HG03432 (cell line): ENCODE data around the gene SYT17.
"Not testable (repeated sequence)": the region's sequence is repeated elsewhere in the genome, so short reads cannot be mapped to it uniquely, and the experiment has no call there.

ENCODE experiments used
- ATAC-seq: cut with Tn5 transposase; IDR thresholded peaks from one replicate; pipeline ENCODE4 v1.9.1; 2021; ENCODE audit warnings: mild to moderate bottlenecking, moderate library complexity; ENCODE audit not compliant: unreplicated experiment

Gene SYT17

GRCh38 chr16:19173059-19173458, 5.0 kb downstream of the SYT17 start:
- no peak for ATAC-seq

GRCh38 chr16:19173649-19174383, 5.8 kb downstream of the SYT17 start:
- no peak for ATAC-seq

GRCh38 chr16:19174478-19174877, 6.4 kb downstream of the SYT17 start:
- no peak for ATAC-seq

- ATAC-seq, result no peak
These were observed 7.6 kb downstream of the SYT17 start for GRCh38 chr16:19175492-19176262.

- no peak for ATAC-seq
These were observed 9.2 kb downstream of the SYT17 start for GRCh38 chr16:19177111-19177739.

- no peak for ATAC-seq
These were observed 11.8 kb downstream of the SYT17 start for GRCh38 chr16:19179546-19180490.

- no peak for ATAC-seq
These were observed 12.7 kb downstream of the SYT17 start for GRCh38 chr16:19180741-19181140.

- ATAC-seq, result no peak
These were observed 14.4 kb downstream of the SYT17 start for GRCh38 chr16:19182481-19182880.

GRCh38 chr16:19183187-19183586, 15.1 kb downstream of the SYT17 start:
- no peak for ATAC-seq

GRCh38 chr16:19184823-19185509, 16.9 kb downstream of the SYT17 start:
- no peak for ATAC-seq

- no peak for ATAC-seq
These were observed 17.4 kb downstream of the SYT17 start for GRCh38 chr16:19185510-19185851.

- ATAC-seq, result no peak
These were observed 18.4 kb downstream of the SYT17 start for GRCh38 chr16:19186408-19186807.

GRCh38 chr16:19187961-19188360, 19.9 kb downstream of the SYT17 start:
- not testable (repeated sequence) for ATAC-seq

- no peak for ATAC-seq
These were observed 20.4 kb downstream of the SYT17 start for GRCh38 chr16:19188406-19188805.

- ATAC-seq, result no peak
These were observed 24.8 kb downstream of the SYT17 start for GRCh38 chr16:19192865-19193264.

- no peak for ATAC-seq
These were observed 28.8 kb downstream of the SYT17 start for GRCh38 chr16:19196871-19197270.

GRCh38 chr16:19203374-19203966, 35.4 kb downstream of the SYT17 start:
- ATAC-seq, result no peak

- peak; percentile 87 for ATAC-seq
These were observed 42.4 kb downstream of the SYT17 start for GRCh38 chr16:19210280-19210924.

GRCh38 chr16:19210968-19211367, 42.9 kb downstream of the SYT17 start:
- peak; percentile 48 for ATAC-seq
